ENCODE results near the gene CKAP4.

Gene CKAP4

DNA sequence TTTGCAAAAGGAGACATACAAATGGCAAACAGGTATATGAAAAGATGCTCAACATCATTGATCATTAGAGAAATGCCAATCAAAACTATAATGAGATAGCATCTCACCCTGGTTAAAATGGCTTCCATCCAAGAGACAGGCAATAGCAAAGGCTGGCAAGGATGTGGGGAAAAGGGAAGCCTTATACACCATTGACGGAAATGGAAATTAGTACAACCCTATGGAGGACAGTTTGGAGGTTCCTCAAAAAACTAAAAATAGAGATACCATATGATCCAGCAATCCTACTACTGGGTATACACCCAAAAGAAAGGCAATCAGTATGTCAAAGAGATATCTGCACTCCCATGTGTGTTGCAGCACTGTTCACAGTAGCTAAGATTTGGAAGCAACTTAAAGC, 17.3 kb upstream of the CKAP4 start:
- H3K4me3 ChIP-seq (replicated peaks; ENCODE audit: low read depth, low read length), result no peak overlapping the region
- DNase-seq (ENCODE audit: low read depth), result no peak
- TF ChIP-seq, protein P1, sequence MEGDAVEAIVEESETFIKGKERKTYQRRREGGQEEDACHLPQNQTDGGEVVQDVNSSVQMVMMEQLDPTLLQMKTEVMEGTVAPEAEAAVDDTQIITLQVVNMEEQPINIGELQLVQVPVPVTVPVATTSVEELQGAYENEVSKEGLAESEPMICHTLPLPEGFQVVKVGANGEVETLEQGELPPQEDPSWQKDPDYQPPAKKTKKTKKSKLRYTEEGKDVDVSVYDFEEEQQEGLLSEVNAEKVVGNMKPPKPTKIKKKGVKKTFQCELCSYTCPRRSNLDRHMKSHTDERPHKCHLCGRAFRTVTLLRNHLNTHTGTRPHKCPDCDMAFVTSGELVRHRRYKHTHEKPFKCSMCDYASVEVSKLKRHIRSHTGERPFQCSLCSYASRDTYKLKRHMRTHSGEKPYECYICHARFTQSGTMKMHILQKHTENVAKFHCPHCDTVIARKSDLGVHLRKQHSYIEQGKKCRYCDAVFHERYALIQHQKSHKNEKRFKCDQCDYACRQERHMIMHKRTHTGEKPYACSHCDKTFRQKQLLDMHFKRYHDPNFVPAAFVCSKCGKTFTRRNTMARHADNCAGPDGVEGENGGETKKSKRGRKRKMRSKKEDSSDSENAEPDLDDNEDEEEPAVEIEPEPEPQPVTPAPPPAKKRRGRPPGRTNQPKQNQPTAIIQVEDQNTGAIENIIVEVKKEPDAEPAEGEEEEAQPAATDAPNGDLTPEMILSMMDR (IDR thresholded peaks at IDR 0.05; ENCODE audit: low read length, missing control alignments), result no peak

DNA sequence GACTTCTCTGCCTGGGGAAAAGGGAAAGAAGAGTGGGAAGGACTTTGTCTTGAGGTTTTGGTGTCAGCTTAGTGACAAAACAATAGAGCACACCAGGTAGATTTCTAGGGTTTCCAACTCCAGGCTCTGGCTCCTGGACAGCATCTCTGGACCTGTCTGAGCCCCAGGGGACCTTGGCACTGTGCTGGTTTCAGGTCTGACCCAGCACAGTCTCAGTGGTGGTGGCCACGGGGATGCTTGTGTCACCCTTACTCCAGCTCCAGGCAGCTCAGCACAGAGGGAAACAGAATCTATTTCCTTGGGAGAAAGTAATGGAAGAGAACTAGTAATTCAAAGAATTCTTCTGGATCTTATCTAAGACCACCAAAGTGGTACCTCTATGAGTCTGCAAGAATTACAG, 11.1 kb upstream of the CKAP4 start:
- no peak overlapping the region for H3K4me3 ChIP-seq (replicated peaks; ENCODE audit: low read depth, low read length)
- TF ChIP-seq, protein P1 (IDR thresholded peaks at IDR 0.05; ENCODE audit: low read length, missing control alignments), result no peak
- DNase-seq (ENCODE audit: low read depth), result no peak

DNA sequence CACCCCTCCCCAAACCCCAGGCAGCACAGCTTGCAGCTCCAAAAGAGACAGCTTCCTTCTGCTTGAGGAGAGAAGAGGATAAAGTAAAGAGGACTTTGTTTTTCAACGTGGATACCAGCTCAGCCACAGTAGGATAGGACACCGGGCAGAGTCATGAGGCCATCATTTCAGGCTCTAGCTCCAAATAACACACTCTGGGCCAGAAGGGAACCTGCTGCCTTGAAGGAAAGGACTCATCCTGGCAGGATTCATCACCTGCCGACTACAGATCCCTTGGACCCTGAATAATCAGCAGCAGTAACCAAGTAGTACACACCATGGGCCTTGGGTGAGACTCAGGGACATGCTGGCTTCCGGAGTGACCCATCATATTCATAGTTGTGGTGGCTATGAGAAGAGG, 10.4 kb upstream of the CKAP4 start:
- no peak for DNase-seq (ENCODE audit: low read depth)
- H3K4me3 ChIP-seq (replicated peaks; ENCODE audit: low read depth, low read length), result no peak overlapping the region
- TF ChIP-seq, protein P1 (IDR thresholded peaks at IDR 0.05; ENCODE audit: low read length, missing control alignments), result no peak

DNA sequence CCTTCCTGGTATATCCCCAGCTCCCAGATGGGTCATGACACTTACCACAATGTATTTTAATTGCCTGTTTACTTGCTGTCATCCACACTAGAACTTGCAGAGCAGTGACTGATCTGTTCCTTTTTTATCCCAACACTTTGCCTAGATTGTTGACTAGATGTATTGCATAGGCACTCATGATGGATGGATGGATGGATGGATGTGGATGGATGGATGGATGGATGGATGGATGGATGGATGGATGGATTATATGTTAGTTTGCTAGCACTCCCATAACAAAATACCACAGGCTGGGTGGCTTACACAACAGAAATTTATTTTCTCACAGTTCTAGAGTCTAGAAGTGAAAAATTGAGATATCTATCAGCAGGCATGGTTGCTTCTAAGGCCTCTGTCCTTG, 8.7 kb upstream of the CKAP4 start:
- TF ChIP-seq, protein P1 (IDR thresholded peaks at IDR 0.05; ENCODE audit: low read length, missing control alignments), result no peak
- DNase-seq (ENCODE audit: low read depth), result no peak
- H3K4me3 ChIP-seq (replicated peaks; ENCODE audit: low read depth, low read length), result no peak overlapping the region

DNA sequence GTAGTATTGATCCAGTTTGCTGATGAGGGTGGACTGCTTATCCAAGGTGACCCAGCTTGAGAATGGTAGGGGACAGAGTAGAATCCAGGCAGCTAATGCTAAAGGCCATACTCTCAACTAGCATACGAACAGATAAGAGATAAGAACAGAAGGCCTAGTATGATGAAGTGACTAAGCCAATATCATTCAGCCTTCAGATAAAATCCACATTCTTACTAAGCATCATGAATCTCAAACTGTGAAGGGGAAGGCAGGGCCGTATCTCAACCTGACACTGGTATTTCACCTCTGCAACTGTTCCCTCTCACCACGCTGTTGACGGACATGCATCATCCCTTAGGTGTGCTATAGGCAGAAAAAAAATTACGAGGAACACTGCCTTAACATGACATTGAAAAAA, 8.1 kb upstream of the CKAP4 start:
- DNase-seq (ENCODE audit: low read depth), result no peak
- no peak overlapping the region for H3K4me3 ChIP-seq (replicated peaks; ENCODE audit: low read depth, low read length)
- TF ChIP-seq, protein P1 (IDR thresholded peaks at IDR 0.05; ENCODE audit: low read length, missing control alignments), result no peak

DNA sequence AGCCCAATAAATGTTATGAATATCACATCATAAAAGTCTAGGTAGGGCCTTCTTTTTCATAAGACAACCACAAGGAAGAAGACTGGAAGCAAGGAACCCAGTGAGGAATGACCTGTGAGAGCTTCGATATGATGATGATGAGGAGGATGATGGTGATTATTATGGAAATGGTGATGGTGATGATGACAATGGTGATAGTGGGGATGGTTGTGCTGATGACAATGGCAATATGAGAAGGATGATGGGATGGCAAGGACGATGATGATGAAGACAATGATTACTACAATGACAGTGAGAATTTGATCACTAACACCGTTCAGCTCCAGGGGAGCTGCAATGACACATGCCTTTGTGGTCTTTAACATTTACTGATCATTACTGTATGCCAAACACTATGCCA, 7.7 kb upstream of the CKAP4 start:
- no peak overlapping the region for H3K4me3 ChIP-seq (replicated peaks; ENCODE audit: low read depth, low read length)
- no peak for DNase-seq (ENCODE audit: low read depth)
- TF ChIP-seq, protein P1 (IDR thresholded peaks at IDR 0.05; ENCODE audit: low read length, missing control alignments), result no peak

DNA sequence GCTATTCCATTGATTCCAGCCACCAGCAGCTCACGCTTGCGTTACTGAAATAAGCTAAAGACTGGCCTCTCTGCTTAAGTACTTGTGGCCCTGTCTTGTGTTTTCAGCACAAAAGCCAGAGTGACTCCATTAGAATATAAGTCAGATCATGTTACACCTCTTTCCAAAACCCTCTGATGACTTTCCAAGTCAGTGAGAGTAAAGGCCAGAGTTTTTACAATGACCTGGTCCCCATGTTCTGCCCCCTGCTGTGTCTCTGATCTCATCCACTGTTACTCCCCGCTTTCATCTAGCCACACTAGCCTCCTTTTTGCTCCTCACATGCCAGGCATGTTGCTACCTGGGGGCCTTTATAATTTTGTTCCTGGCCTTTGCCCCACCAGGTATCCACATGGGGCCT, 6.9 kb upstream of the CKAP4 start:
- DNase-seq (ENCODE audit: low read depth), result no peak
- TF ChIP-seq, protein P1 (IDR thresholded peaks at IDR 0.05; ENCODE audit: low read length, missing control alignments), result no peak
- H3K4me3 ChIP-seq (replicated peaks; ENCODE audit: low read depth, low read length), result no peak overlapping the region

Measured in fibroblast of pulmonary artery (primary cell).